Renal cortex interstitium (tissue), 11 donors: Measurements from ENCODE around the gene SEC24D. TPM values are rescaled to one million over a fixed set of nuclear protein-coding genes. Genes with fewer than 3 reads are reported as not detected.

ENCODE experiments used
- DNase-seq, 11 donors: peaks; one replicate each; pipeline ENCODE4 v3.0.0-alpha.2; 2013; ENCODE audit warnings: low read depth in 9 of 11, low spot score in 4 of 11; ENCODE audit errors: extremely low read depth in 1 of 11
- polyA plus RNA-seq, 3 donors: library from polyadenylated mRNA; unstranded; fragments of 120-200 nt; gene quantifications; one replicate each; pipeline ENCODE4 v1.2.1, GENCODE V29; 2013; ENCODE audit not compliant: insufficient read length in 3 of 3

Gene SEC24D
- polyA plus RNA-seq, 3 donors = 37.9 to 39.5 (median 39.2) TPM

GRCh38 chr4:118712872-118713271, 123.1 kb downstream of the SEC24D start:
- no peak for DNase-seq

DNA sequence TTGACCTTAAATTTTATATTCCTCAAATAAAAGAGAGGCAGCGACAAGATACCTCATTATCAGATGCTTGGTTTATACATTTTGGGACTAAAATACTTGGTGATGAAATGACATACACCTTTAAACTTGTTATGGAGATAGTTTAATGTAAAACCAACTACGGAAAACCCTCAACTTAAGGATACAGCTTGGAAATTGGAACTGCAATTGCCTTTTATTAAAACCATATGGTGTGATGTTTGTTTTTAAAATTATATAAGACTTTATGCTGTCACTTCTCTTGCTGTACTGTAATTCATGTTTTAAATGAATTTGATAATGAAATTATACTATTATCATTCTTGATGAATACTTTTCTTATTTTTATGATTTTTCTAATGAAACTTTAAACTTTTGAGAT, 124.9 kb downstream of the SEC24D start:
- no peak for DNase-seq

DNA sequence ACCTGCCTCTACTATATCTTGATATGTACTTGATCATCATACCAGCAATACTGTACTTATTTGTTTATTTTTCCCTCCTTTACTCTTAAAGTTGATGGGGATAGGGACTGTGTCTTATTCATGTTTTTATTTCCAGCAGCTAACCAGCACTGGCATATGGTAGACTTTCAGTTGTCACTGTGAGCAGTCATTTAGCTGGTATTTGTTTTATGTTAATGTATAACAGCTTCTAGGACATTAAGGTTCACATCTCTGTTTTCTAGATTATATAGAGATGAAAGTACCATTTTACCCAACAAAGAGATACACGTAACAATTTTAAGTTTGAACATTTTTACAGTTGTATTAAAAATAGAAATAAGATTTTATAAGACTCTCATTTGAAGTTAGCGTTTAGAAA, 132.8 kb downstream of the SEC24D start:
- DNase-seq = no peak

DNA sequence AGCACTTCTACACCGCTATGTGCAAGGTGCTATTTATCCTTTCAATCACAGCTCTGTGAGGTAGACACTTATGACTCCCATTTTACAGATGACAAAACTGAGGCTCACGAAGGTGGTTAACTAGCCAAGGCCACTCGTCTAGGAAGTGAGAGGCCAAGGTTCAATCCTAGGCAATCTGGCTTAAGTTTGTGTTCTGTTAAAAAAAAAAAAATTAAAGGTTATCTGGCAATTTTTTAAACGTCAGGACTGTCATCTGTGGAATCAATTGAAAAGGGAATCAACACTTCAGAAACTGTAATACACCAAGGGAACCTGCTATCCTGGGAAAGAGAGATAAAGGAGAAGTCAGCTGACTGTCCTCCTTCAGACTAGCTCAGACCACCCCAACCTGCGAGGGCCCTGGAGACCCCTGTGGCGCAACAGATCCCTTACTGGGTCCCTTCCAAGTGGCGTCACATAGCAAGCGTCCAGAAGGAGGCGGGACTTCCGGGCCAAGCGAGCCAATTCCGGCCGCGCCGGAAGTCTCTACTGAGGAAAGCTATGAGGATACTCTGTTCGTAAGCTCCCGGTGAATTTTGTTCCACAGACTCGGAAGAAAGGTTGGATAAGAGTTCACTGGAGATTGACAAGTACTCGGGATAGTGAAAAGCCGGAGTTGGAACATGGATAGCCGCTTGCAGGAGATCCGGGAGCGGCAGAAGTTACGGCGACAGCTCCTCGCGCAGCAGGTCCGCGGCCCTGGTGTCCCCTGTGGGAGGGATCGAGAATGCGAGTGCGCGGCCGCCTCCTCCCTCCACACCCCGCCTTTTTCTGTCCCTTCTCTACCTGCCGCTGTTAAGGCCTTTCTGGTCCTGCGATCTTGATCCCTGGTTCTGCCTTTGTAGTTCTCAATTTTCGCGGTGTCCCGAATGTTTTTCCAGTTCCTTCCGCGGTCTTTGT, 150.8 kb downstream of the SEC24D start, which contains the start of gene METTL14:
Gene METTL14, plus strand, starts transcription at position 520 of the 939 bp plus-strand sequence. Its CDS starts 143 bp downstream, at position 663.
- peak; percentile 84 to 97 (median 92) for DNase-seq

- no peak for DNase-seq
These were observed 152.4 kb downstream of the SEC24D start for GRCh38 chr4:118683513-118683912.

DNA sequence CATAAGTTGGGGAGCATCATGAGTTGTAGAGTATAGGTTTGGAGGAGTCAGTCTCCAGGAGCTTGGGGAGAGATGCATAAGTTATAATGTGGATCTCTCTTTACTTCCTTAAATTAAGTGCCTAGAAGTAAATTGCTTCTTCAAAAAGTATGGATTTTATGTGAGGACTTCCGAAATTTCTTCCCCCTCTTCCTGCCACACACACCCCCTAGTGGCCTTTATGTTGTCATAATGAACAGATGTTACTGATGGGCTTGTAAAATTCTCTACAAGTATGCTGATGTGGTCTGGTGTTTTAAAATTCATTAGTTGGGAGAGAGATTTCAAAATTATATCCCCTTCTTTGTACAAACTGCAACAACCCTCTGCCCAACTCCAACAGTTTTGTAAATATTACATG, 153.0 kb downstream of the SEC24D start:
- DNase-seq = no peak

GRCh38 chr4:118680808-118681207, 155.1 kb downstream of the SEC24D start:
- DNase-seq = no peak

GRCh38 chr4:118676128-118676527, 159.8 kb downstream of the SEC24D start:
- DNase-seq = no peak

Other genes starting within 250 kb of the SEC24D start
- gene METTL14, start 150.7 kb downstream of the SEC24D start, polyA plus RNA-seq = 10 to 100 TPM; 55.9 to 65.4 (median 58.9) TPM
- gene SYNPO2, start 52.7 kb upstream of the SEC24D start, polyA plus RNA-seq = 10 to 100 TPM; 13.2 to 16.2 (median 15.4) TPM